Measurements from ENCODE around the gene TAF8.
A peak's percentile ranks its signal among the peaks of the same experiment; 100 is the strongest.

TAF8 gene

GRCh38 chr6:42100029-42100901 is 49.9 kb downstream of the TAF8 start:
- peak; percentile 77 for DNase-seq

DNA sequence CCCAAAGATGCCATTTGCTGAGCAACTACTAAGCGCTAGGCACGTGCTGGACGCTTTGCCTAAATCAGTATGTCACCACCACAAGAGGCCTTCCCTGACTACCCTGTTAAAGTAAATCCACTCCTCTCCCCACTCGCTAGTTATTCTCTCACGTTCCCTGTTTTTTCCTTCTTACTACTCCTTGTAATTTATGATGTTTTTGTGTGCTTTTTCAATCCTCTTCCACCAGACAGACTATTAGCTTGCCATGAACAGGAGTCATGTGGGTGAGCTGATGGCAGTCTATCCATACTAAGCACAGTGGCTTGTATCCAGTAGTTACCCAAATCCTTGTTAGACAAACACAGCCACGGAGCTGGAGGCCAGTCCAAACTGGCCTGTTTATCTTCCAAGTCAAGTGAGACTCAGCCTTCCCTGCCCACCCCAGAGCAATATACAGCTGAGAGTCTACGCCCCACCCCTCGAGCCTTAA is 50.9 kb downstream of the TAF8 start:
- no peak for DNase-seq

DNA sequence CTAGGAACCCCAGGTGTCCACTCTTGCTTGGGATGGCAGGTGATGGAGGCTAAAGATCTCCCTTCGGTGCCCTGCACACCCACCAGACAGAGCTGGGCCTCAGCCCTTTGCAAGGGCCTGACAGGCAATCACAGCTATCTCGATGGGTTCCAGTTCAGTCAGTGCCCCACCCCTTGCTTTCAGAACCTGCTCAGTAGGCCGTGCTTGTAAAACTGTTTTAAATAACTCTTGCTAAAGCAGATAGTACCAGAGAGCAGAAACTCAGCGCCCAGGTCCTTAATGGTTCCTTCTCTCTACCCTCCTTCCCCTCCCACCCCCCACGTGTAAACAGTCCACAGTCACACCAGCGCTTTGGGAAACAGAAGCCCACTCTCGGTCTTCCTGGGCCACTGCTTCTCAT is 52.9 kb downstream of the TAF8 start:
- DNase-seq, result no peak

GRCh38 chr6:42103753-42104094 is 53.4 kb downstream of the TAF8 start:
- DNase-seq, result no peak

- DNase-seq, result peak; percentile 91
Observed at GRCh38 chr6:42104095-42104803, 53.9 kb downstream of the TAF8 start.

- DNase-seq, result no peak
Observed at GRCh38 chr6:42104804-42105125, 54.4 kb downstream of the TAF8 start.

- no peak for DNase-seq
Observed at GRCh38 chr6:42105156-42105648, 54.9 kb downstream of the TAF8 start.

DNA sequence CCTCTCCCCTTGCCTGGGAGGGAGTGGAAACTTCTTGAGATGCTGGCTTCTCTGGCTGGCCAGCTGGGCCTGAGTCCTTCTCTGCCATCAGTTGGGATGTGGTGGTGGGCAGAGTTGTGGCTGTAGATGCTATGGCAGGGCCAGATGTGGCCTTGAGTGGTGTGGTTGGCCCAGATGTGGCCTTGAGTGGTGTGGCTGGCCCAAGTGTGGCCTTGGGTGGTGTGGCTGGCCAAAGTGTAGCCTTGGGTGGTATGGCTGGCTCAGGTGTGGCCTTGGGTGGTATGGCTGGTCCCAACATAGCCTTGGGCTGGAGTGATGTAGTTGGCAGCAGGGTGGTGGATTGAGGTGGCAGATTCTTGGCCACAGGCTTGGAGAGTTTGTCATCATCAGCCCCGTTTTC is 55.4 kb downstream of the TAF8 start:
- DNase-seq, result no peak

DNA sequence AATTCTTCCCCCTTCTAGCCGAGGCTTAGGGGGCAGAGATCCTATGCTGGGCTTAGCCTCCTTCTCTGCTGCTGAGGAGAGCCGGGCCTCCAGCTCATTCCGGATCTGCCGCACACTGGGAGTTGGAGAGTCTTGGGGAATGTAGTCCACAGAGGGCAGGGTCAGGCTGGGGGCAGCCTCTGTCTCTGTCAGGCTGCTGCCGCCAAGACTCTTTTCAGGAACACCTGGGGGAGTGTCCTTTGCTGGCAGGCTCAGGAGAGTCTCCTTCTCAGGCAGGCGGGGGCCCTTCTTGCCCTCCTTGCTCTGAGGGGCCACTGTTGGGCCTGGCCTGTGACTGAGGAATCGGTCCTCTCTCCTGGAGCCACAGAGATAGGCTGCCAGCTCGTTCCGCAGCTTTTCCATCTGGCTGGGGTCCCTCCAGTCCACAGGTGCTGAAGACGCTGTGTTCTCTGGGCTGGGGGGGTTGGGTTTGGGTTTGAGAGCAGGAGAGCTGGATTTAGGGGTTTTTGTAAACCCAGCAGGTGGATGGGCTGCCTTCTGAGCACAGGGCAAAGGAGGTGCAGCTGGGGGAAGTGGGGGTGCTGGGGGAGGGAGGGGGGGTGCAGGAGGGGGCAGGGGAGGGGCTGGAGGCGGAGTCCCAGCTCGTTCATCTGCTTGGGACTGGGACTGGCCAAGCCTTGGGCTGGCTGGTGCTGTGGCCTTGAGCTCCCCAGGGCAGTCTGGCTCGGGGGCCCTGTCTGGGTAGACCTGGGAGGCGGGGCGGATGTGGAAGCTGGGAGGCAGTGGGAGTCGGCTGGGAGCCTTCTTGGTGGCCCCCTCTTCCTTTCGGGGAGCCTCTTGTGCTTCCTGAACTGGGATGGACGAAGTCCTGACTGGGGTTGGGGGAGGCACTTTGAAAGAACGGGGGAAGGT is 56.0 kb downstream of the TAF8 start:
- no peak for DNase-seq

DNA sequence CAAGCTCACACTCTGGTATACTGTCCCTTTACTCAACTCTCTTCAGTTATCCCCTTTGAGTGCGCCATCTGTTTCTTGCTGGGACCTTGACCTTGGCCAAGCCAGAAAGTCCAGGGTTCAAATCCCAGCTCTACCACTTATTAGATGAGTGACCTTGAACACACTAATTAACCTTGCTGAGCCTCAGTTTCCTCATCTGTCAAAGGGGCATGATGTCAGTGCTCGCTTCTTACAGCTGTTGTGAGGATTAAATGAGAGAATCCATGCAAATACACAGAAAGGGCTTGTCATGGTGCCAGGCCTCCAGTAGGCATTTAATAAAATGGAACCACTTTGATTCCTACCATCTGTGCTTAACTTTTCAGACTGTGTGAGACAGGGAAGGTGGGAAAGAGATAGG is 57.7 kb downstream of the TAF8 start:
- DNase-seq, result no peak

GRCh38 chr6:42110683-42111082 is 60.4 kb downstream of the TAF8 start:
- no peak for DNase-seq

DNA sequence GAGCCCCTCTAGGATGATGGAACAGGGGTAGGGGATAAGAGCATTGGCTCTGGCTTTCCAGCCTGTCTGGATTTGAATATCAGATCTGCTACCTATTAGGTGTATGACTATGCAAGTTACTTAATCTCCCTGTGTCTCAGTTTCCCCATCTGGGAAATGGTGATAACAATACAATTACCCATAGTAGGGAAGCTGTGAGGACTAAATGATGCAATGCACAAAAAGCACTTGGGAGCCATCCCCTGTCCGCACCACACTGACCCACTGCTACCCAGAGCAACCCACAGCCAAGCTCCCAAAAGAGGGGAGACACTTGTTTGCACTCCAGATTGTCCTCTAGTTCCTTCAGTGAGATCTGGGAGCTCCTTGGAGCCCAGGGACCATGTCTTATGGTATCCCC is 62.0 kb downstream of the TAF8 start:
- DNase-seq, result no peak

DNA sequence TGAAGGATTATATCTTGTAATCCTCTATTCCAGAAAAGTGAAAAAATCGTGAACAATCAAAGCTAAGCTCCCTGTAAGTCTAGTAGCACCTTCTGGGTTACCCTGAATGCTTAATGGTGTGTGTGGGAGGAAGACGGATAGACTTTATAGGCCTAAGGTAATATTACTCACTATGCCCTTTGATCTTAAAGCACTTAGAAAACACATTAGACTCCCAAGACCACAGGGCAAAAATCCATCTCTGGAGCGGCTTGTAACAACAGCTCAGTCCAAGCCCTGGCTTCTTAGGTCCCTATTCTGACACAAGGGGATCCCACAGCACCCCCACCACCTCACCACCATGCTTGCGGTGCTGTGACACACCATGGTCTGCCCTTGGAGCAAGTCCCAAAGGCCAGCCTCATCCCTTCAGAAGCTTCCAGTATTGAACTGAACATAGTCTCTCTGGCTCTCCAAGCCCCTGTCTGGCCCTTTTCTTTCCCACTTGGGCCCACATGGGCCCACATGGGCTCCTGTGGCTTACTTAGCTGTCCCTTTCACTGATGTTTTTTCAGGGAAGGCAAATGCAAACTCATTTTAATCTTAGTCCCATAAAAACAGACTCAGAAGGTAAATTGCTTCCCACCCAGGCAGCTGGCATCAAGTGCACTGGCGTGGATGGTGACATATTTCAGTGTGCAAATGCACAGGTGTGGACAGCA is 63.8 kb downstream of the TAF8 start:
- no peak for DNase-seq

DNA sequence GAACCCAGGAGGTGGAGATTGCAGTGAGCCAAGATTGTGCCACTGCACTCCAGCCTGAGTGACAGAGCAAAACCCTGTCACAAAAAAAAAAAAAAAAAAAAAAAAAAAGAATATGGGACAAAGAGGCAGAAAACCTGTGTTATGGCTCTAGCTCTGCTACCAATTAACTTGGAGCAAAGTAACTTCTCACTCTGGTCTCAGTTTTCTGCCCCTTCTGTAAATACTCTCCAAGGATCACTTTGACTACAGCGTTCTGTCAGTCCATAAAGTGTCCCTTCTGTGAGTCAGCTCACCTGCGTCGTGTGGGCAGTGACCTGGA is 67.5 kb downstream of the TAF8 start:
- DNase-seq, result no peak

DNA sequence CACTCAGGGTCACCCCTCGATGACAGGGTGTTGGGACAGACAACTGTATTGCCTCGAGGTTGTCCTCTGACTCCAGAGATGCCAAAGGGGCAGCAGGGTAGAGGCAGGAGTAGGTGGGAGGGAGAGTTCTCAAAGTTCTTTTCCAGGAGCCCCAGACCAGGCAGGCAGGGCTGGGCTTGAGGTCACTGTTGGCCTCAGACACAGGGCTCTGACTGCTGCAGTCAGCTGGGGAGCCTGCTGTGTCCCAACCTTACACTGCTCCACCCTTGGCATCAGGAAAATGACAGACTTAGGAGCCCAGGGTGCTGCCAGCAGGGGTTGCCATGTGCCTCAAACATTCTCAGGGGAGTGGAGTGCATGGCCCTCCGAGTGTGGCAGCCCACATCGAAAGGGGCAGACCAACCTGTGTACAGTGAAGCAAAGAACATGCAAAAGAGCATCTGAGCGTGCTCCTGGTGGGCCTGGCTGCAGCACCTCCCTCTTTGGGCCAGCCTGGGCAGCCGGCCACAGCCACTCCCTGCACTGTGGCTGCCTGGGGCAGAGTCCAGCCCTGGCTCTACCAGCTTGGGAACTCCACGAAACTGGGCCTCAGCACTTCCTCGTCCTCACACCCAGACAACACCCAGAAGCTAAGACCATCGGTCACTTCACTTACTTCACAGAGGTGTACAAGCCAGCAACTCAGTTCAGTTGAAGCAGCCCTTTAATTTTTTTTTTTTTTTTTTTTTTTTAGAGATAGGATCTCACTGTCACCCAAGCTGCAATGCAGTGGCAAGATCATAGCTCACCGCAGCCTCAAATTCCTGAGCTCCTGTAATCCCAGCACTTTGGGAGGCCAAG is 68.1 kb downstream of the TAF8 start:
- no peak for DNase-seq

- DNase-seq, result no peak
Observed at GRCh38 chr6:42120895-42121865, 70.9 kb downstream of the TAF8 start.

DNA sequence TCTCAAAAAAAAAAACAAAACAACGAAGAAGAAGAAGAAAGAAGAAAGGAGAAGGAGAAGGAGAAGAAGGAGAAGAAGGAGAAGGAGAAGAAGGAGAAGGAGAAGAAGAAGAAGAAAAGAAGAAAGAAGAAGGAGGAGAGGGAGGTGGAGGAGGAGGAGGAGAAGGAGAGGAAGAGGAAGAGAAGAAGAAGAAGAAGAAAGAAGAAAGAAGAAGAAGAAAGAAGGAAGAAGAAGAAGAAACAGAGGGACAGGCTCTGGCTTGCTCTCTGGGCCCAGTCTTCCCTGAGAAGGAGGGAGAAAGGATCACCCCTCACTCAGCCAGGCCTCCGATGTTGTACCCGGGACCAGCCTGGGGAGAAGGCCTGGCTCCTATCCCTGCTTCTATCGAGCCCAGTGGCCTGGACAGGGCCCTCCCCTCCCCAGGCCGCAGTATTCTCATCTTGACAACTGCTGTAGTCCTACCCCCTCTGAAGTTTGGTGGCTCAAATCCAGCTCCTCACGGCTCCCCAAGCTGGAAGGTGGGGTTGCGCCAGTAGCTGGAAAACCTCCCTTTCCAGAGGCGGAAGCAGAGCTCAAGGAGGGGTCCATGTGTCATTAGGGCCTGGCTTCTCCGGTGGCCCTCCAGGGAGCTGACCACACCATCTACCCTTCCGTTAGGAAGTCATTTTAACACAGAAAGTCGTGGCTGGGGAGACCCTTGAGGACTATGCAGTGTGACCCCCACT is 73.2 kb downstream of the TAF8 start:
- DNase-seq, result no peak

DNA sequence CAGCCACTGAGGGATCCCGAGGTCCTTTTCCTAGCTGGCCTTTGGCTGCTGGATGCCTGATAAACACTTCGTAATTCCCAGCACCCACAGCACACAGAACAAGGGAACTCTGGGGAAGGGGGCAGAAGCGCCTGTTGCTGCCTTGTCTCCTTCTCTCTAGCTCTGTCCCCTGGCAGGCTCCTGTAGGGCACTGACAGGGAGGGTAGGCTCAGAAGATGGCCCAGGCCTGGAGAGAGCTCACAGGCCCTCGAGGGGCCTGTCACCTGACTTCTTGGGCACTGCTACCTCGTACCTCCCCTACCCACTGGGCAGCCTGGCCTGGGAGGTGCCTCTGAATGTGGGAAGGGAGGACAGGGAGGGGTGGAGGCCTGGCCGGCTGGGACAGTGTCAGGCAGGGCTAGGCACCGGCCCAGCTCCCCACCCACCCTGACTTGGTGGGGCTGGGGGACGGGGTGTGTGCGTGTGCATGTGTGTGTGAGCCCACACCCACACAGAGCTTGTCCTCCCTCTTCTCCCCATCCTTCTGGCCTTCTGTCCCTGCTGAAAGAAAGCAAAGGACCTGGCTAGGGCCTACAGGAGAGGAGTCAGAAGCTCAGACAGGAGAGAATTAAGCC is 74.0 kb downstream of the TAF8 start:
- no peak for DNase-seq

DNA sequence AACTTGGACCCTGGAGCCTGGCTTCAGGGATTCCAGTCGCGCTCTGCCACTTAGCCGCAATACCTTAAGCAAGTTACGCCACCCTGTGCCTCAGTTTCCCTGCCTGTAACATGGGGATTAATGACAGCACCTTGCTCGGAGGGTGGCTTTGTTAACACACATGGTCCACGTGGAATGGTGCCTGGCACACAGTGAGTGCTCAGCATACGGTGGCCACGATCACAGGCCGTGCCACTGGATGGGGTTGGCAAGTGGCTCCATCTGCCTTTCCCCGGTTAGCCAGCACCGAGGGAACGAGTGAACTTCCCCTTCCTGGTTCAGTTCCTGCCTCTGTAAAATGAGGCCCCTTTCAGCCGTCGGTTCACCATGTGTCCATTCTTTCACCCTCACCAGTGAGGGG is 74.9 kb downstream of the TAF8 start:
- no peak for DNase-seq
